GM19099 (cell line): ENCODE measurements around the gene CAVIN3.
A peak's percentile ranks its signal among the peaks of the same experiment; 100 is the strongest.

Source experiments
- POLR2A ChIP-seq: IDR thresholded peaks from 3 replicates; pipeline ENCODE4 v1.6.1; 2011; ENCODE audit warnings: low read depth; ENCODE audit not compliant: insufficient read length; ENCODE audit errors: extremely low read depth

Gene CAVIN3

DNA sequence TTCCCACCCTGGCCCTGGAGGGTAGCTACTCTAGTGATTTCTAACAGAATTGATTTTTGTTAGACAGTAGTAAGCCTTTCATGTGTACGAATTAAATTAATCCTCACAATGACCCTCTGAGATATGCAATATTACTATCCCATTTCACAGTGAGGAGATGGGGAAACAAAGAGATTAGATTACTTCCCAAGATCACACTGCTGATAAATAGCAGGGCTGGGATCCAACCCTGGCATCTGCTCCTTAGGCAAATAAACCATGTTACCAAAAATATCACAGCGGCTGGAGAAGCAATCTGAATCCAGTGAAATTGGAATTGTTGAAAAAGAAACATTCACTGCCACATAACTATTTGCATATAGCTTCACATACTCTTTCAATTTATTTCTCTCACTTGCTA lies 12.8 kb upstream of the CAVIN3 start:
- no peak for TF ChIP-seq POLR2A

DNA sequence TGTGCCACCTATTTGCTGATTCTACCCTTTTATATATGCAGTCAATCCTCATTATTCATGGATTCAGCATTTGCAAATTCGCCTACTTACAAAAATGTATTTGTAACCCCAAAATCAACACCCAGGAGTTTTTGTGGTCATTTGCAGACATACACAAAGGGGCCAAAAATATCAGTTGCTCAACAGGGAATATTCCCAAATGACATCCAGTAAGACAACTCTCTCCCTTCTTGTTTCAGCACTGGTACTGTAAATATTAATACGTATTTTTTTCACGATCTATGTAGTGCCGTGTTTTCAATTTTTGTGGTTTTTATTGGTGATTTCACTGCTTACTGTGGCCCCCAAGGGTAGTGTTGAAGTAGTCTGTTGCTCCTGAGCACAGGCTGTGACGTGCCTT lies 11.8 kb upstream of the CAVIN3 start:
- TF ChIP-seq POLR2A: no peak

DNA sequence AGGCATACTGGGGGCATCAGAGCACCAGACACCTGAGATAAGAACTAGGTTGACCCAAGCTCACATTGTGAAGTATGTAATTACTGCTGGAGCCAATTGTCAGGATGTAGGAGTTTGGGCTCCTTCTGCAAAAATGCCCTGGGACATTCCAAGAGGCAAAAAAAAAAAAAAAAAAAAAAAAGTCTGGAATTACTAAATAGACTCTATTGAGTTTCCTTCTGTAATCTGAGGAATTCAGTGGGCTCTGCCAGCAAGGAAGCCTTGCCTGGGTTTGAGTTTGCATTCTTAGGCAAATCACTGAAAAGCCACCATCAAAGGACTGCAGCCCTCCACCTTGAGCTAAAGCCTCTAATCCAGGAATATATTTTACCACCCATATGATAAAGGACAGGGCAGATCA lies 8.0 kb upstream of the CAVIN3 start:
- TF ChIP-seq POLR2A: no peak

DNA sequence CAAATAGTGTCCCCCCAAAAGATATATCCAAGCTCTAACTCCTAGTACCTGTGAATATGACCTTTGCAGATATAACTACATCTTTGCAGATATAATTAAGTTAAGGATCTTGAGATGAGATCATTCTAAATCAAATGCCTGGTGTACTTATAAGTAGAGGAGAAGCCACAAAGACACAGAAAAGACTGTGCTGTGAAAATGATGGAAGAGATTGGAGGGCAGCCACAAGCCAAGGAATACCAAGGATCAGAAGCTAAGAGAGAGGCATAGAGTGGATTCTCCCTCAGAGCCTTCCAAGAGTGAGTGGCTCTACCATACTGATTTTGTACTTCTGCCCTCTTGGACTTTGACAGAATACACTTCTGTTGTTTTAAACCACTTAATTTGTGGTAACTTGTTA lies 7.5 kb upstream of the CAVIN3 start:
- TF ChIP-seq POLR2A: no peak

- no peak for TF ChIP-seq POLR2A
These were observed 6.7 kb upstream of the CAVIN3 start for GRCh38 chr11:6326985-6327384.

- no peak for TF ChIP-seq POLR2A
These were observed 6.0 kb upstream of the CAVIN3 start for GRCh38 chr11:6326303-6326702.

GRCh38 chr11:6323291-6323905 lies 3.1 kb upstream of the CAVIN3 start:
- no peak for TF ChIP-seq POLR2A

DNA sequence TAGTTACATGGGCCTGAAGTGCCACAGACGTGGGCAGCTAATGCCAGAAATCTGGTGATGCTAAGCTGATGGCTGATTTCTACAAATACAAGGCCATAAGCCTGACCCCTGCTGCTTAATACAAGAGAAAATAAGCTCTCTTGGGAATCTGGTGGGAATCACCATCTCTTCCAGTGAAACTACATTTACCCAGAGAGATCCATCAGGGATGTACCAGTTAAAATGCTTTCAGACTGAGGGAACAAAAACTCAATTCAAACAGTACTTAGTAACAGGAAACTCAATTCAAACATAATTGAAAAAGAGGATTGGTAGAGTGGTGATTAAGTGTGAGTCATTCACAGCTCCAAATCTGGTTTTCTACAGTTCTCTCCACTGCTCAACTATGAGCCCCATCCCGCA lies 1.7 kb upstream of the CAVIN3 start:
- no peak for TF ChIP-seq POLR2A

GRCh38 chr11:6321356-6321755 lies 1.1 kb upstream of the CAVIN3 start:
- TF ChIP-seq POLR2A: no peak

DNA sequence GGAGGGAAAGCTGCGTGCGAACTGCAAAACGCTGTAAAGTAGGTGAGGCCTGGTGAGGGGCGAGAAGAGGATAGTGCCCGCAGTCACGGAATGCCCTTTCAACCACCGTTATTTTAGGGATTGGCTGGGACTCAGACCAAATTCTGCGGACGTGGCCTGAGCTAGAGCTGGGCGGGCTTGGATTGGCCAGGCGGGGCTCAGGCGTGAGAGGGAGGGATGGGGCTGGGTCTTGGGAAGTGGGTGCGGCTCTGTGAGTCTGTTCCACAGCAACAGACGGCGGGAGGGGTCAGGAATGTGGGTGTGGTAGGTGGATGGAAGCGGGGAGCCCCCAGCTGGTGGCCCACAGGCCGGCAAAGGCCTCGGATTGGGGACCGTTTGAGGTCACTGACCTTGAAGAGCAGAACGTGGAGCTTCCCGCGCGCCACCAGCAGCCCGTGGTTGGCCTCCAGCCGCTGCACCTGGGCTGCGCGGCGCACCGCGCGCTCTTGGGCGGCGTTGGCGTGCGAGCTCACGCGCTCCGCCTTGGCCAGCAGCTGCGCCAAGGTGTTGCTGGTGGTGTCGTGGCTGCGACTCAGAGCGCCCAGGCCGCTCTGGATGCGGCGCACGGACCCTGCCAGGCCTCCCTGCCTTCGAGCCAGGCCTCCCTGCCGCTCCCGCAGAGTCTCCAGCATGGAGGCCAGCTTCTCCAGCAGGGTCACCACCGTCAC lies 444 bp downstream of the CAVIN3 start:
- TF ChIP-seq POLR2A: peak; percentile 8

GRCh38 chr11:6319001-6319703 lies 1.1 kb downstream of the CAVIN3 start:
- peak; percentile 0 for TF ChIP-seq POLR2A

DNA sequence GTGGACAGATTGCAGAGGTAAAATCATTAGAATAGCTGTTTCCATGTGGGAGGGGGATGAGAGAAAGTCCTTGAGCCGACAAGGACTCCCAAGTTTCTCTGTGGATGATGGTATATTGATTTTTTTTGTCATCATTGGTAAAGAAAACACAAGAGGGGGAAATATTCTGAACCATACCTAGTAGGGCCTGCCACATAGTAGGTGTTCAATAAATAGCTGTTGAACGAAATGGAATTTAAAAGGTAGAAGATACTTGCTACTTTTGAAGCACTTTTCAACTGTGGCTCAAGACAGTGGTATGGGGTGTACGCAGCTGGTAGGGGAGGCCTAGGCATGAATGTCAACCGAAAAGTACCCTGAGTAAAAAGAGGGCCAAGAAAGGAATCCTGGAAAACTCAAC lies 2.1 kb downstream of the CAVIN3 start:
- no peak for TF ChIP-seq POLR2A

DNA sequence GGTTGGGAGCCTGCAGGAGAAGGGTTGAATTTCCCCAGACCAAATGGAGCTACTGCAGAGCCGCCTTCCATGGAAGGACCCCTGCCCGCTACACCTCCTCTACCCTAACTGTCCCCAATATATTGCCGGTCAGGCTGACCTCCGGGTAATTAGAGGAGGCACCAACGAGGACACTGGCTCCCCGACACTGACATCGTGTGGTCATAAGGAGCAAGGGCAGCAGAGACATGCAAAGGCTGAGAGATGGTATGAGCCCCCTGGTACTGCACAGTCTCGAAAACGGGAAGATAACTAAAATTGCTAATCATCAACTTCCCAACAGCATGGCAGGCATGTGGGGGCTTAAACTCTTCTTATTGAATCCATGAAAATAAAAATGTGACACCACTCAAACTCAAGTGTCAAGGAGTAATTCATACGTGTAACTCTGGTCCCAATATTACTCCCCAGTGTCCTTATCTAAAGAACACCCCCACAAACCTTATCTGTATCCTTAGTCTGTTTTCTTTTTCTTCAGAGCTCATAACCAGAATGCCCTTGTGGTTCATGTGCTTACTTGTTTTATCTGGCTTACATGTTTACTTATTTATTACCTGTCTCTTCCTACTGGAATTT lies 4.4 kb downstream of the CAVIN3 start:
- no peak for TF ChIP-seq POLR2A

GRCh38 chr11:6312106-6312505 lies 8.2 kb downstream of the CAVIN3 start:
- TF ChIP-seq POLR2A: no peak

DNA sequence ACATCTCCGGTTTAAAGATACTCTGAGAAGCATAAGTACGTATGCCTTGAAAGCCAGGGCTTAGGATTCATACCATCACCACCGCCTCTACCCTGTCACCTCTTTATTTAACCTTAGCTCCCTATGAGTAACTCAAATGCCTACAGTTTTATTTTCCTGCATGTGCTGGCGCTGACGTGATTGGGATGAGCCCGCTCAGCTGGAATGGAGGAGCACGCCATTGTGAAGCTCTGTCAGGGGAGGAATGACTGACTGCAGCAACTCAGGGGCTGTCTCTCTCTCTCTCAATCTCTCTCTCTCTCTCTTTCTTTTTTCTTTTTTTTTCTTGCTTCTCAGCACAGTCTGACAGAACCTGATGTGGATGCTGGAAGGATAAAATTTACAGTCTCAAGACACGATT lies 12.4 kb downstream of the CAVIN3 start:
- TF ChIP-seq POLR2A: no peak

- TF ChIP-seq POLR2A: no peak
These were observed 15.0 kb downstream of the CAVIN3 start for GRCh38 chr11:6305297-6305696.

DNA sequence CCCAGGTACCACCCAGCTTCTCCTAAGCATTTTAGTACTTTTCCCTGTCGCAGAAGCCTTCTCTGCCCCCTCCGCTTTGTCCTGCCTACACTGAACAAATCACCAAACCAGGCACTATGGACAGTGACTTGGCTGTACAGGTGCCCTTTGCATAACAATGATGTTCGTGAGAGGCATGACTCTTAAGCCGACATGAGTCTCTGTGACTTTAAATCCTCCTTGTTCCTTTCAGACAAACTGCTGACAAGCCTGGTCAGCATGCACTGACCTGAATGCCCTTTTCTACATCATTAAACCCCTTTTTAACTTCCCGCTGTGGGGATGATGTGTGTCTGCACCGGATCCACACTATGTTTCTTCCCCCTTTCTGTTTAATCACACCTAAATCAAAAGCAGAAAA lies 16.6 kb downstream of the CAVIN3 start:
- TF ChIP-seq POLR2A: no peak

GRCh38 chr11:6301096-6301495 lies 19.2 kb downstream of the CAVIN3 start:
- TF ChIP-seq POLR2A: no peak
